Loucy (cell line): Measurements from ENCODE around the gene CYTH1.

ENCODE experiments used
- EZH2phosphoT487 ChIP-seq: fragments of 200-600 bp; IDR thresholded peaks from 2 replicates; pipeline ENCODE4 v1.6.1; 2018; ENCODE audit warnings: antibody characterized with exemption, mild to moderate bottlenecking, moderate library complexity, borderline replicate concordance
- TF ChIP-seq, protein P1 (sequence below): fragments of 200-600 bp; sonication (generic); conservative IDR thresholded peaks from 2 replicates; pipeline ENCODE4 v1.5.1; 2014; ENCODE audit warnings: mild to moderate bottlenecking, antibody characterized with exemption, low read length

DNA sequence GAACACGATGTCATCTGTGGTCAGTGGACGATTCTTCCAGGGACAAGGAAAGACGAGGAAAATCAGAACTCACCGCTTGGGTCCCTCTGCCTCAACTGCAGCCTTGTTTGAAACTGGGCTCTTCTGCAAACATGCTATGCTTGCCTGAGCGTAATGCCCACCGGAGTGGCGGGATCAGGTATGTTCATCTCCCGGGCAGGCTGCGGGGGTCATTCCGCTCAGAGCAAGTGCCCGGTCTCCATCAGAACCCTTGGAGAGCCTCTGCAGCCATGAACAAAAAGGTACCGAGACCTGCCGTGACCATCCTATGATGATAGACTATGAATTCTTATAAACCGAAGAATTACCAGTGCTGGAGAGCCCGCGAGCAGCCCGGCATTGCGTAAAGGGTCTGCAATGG lies 140.4 kb downstream of the CYTH1 start:
- TF ChIP-seq, protein P1, sequence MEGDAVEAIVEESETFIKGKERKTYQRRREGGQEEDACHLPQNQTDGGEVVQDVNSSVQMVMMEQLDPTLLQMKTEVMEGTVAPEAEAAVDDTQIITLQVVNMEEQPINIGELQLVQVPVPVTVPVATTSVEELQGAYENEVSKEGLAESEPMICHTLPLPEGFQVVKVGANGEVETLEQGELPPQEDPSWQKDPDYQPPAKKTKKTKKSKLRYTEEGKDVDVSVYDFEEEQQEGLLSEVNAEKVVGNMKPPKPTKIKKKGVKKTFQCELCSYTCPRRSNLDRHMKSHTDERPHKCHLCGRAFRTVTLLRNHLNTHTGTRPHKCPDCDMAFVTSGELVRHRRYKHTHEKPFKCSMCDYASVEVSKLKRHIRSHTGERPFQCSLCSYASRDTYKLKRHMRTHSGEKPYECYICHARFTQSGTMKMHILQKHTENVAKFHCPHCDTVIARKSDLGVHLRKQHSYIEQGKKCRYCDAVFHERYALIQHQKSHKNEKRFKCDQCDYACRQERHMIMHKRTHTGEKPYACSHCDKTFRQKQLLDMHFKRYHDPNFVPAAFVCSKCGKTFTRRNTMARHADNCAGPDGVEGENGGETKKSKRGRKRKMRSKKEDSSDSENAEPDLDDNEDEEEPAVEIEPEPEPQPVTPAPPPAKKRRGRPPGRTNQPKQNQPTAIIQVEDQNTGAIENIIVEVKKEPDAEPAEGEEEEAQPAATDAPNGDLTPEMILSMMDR: no peak
- TF ChIP-seq EZH2phosphoT487: no peak
